ENCODE results near the gene CA12.

The CA12 gene

DNA sequence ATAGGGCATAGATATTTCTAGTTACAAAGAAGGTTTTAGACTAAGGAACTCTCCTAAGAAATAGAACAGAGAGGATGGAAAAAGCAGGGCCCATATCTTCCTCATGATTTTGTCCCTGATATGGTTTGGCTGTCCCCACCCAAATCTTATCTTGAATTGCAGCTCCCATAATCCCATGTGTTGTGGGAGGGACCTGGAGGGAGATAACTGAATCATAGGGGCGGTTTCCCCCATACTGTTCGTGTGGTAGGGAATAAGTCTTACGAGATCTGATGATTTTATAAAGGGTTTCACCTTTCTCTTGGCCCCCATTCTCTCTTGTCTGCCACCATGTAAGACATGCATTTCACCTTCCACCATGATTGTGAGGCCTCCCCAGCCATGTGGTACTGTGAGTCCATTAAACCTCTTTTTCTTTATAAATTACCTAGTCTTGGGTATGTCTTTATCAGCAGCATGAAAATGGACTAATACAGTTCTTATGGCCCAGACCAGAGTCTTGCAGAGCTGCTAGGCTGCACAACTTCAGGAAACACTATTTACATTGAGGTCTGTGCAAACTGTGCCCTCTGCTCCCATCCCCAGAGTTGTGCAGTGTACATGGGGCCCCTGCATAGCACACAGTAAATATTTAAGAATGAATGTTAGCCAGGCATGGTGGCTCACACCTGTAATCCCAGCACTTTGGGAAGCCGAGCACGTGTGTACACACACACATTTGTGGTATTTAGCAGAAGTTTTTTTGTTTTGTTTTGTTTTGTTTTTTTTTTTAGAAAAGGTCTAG is 20.3 kb upstream of the CA12 start:
- DNase-seq: no peak

DNA sequence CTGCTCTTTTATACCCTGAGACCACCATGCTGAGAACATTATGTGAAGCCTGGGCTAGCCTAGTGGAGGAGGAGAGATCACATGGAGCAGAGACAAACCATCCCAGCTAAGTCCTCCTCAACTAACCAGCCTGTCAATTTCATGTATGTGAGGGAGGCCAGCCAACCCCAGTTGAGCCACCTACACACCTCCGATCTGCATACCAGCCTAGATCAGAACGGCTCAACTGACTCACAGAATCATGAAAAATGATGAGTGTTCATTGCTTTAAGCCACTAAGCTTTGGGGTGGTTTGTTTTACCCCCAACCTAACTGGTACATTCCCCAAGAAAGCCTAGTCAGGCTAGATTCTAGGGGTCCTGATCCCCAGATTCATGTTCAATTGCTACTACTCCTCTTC is 19.4 kb upstream of the CA12 start:
- no peak for DNase-seq

DNA sequence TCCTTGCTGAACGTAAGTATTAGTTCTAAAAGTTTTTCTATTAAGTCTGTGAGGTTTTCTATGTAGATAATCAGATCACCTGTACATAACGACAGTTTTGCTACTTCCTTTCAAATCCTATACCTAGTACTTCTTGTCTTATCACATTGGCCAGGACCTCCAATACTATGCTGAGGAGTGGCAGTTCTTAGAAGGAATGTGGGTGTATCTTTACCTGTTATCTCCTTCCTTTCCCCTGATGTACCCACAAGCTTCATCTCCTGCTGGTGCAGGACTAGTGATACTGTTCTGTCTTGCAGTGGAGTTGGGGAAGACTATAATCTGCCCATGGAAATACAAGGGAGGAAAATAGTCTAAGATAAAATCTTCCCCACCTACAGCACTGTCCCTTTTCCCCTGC is 16.8 kb upstream of the CA12 start:
- no peak for DNase-seq

- no peak for DNase-seq
Observed at GRCh38 chr15:63396152-63396928, 14.7 kb upstream of the CA12 start.

DNA sequence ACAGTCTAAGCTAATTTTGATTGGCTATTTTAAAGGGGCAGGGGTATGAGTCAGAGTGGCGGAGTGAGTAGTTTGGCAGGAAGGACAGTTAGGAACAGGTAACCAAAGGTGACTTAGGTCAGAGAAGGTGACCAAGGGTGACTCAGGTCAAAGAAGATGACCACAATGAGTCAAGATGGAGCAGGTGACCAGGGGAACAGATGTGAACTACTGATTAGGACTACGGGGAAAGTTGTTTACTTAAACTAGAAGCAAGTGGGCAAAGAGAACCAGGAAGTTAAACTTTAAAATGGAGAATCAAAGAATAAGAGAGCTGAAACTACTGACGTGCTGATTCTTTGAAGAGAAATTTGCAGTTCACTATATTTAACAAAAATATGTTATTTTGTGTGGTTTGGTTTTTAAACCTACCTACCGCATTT is 14.1 kb upstream of the CA12 start:
- no peak for DNase-seq

DNA sequence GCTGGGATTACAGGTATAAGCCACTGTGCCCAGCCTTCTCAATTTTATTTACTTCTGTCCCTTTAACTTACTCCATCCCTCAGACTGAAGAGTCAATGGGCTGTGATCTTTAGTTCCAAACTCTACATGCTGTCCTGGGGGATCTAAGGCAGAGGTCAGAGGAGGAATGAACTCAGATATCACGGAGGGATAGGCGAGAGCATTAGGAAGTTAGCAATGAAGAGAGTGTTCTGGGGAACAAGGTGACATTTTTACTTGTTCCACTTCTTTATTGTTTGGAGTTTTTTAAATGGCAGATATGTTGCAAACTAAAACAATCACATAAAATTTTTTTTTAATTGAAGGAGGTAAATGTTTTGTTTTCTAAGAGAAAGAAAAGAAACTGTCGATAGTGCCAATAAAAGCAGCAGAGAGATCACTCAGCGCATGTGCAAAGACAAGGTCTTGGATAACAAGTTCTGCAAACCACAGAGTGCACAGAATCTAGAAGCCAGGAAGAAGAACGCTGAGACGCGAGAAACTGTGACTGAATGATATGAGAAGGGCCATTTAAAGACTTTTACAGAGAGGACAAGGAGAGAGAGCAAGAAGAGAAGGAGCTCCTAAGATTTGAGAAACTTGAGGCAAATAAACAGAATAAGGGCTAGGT is 10.8 kb upstream of the CA12 start:
- DNase-seq: no peak

DNA sequence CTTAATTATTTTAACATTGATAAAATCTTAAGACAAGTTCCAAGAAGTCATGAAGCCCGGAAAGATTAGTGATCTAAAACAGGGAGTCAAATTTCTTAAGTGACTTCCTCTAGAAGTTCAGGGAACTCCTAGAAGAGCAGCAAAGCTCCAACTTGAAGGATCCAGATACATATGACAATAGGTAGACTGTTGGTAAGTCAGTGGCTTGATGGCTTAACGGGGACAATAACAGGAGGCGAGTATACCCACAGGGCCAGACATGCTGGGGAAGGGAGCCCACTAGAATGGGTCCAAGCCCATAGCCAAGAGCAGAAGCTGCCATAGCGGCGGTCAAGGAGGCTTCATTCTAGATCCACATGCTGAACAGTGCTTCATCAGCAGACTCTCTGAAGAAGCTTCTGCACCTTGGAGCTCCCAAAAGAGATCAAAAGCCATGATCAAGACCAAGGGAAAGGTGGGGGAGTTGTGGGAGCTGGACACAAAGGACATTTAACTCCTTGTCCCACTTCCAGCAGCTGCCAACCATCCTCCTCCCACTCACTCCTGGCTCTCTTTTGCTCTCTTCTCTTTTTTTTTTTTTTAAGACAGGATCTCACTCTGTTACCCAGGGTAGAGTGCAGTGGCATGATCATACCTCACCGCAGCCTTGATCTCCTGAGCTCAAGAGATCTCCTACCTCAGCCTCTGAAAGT is 10.2 kb upstream of the CA12 start:
- no peak for DNase-seq

GRCh38 chr15:63390689-63391088 is 9.0 kb upstream of the CA12 start:
- no peak for DNase-seq

GRCh38 chr15:63389902-63390670 is 8.4 kb upstream of the CA12 start:
- no peak for DNase-seq

GRCh38 chr15:63388511-63388910 is 6.9 kb upstream of the CA12 start:
- no peak for DNase-seq

- DNase-seq: no peak
Observed at GRCh38 chr15:63387748-63388493, 6.3 kb upstream of the CA12 start.

DNA sequence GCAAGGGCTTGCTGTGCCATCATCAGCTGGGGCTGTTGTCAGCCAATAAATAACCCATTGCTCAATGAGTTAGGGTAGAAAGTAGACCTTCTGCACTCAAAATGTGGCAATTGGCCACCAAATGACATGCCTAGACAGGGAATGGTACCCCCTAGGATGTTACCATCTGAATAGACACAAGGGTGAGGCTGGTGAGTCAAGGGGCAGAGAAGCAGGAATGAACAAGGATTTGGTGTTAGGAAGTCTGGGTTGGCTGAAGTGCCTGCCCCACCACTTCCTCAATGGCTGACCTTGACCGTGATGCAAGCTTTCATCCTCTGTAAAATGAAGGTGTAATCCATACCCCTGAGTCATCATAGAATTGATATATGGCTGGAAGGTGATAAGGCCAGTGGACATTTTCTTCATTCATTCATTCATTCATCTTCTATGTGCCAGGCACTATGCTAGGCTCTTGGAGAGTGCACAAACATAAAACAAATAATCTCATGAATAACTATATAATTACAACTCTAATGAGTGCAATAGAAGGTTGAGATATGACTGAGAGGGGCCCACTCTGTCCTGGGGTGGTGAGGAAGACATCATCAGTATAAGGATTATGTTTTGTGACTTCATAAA is 4.4 kb upstream of the CA12 start:
- no peak for DNase-seq

GRCh38 chr15:63384906-63385305 is 3.3 kb upstream of the CA12 start:
- no peak for DNase-seq

- DNase-seq: no peak
Observed at GRCh38 chr15:63382966-63383710, 1.5 kb upstream of the CA12 start.

DNA sequence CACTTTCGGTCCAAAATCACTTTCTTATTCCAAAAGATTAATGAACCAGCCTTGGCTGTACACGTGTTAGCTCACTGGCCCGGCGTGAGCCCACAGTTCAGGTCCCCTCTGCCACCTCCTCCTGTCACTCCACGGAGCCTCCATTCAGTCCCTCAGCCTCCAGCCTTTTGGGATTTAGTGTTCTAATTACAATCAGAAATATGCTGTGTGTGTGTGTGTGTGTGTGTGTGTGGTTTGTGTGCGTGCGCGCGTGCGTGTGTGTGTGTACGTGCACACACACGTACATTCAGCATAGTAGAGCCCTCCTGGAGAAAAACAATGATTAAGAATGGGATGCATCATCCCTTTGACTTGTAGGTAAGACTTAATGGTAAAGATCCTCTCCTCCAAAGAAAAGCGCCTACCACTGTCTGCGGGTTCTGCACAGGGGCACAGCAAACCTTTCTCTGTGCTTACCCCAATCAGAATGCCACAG is 801 bp downstream of the CA12 start:
- DNase-seq: no peak

DNA sequence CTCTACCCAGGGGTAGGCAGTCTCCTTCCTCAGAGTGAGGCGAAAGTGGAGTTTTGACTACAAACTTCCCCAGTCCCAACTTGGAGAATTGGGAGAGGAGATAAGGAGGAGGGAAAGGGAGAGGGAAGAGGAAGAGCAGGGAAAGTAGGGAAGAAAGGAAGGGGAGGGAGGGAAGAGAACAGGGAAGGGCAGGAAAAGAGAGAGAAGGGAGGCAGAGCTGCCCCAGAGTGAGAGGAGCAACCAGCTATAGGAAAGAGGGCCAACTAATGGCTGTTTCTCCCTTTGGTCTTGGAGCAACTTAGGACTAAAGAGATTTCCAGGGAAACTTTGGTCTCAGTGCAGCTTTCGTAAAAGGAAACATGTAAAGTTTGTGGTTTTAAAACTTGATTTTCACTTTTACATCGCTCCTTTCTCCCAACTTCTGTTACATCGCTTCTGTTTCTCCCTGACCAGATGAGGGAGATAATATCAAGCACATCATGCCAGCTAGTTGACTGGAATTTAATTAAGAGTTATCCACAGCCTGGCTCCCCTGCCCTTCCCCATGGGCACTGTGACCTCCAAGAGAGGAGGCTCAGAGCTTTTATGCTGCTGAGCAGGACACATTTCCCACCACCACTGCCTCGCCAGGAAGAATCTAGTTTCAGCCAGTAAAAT is 1.4 kb downstream of the CA12 start:
- no peak for DNase-seq

- no peak for DNase-seq
Observed at GRCh38 chr15:63379492-63380150, 2.0 kb downstream of the CA12 start.

DNA sequence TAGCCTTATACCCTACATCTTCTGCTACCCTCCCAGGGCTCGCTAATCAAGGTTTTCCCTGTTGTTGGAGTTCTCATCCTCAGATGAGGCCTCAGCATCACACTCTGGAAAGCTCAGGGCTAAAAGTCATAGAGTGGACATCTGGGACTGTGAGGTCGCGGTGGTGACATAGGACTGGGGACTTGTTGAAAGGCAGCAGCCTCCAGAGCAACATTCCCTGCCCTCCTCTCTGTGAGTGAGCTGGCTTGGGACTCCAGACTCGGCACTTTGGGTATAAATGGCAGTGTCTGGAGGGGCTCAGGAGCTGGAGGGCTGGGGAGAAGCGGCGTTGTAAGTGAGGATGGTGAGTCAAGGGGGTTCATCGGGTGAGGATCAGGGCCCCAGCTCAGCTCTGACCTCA is 2.7 kb downstream of the CA12 start:
- no peak for DNase-seq

All from NCI-H1694 treated with DMSO at 0.1 percent for 48 hours (cell line).